ENCODE results near the gene SRR.

The SRR gene

DNA sequence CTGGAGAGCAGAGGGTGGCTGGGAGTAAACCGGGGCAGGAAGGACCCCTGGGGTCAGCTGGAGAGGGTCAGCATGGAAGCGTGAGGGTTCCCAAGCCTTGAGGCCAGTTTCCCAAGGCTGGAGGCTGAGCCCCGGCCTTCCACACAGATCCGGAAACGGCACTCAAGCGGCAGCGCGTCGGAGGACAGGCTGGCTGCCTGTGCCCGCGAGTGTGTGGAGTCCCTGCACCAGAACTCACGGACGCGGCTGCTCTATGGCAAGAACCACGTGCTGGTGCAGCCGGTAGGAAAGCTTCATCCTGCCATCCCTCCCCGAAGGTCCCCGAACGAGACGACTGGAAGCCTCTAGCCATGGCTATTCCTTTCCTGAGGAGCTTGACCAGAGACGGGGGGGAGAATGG is 59.6 kb downstream of the SRR start:
- no peak for DNase-seq (ENCODE audit: low read depth)
- no peak overlapping the region for H3K4me3 ChIP-seq (ENCODE audit: low read depth, low read length)
- TF ChIP-seq POLR2A (IDR thresholded peaks at IDR 0.05; ENCODE audit: extremely low read depth, insufficient read length) = no peak
- TF ChIP-seq MYC (IDR thresholded peaks at IDR 0.05; ENCODE audit: low read depth, low read length) = no peak
- no peak for TF ChIP-seq MAX (IDR thresholded peaks at IDR 0.05; ENCODE audit: low read depth, low read length)
- TF ChIP-seq, protein P1, sequence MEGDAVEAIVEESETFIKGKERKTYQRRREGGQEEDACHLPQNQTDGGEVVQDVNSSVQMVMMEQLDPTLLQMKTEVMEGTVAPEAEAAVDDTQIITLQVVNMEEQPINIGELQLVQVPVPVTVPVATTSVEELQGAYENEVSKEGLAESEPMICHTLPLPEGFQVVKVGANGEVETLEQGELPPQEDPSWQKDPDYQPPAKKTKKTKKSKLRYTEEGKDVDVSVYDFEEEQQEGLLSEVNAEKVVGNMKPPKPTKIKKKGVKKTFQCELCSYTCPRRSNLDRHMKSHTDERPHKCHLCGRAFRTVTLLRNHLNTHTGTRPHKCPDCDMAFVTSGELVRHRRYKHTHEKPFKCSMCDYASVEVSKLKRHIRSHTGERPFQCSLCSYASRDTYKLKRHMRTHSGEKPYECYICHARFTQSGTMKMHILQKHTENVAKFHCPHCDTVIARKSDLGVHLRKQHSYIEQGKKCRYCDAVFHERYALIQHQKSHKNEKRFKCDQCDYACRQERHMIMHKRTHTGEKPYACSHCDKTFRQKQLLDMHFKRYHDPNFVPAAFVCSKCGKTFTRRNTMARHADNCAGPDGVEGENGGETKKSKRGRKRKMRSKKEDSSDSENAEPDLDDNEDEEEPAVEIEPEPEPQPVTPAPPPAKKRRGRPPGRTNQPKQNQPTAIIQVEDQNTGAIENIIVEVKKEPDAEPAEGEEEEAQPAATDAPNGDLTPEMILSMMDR (IDR thresholded peaks at IDR 0.05; ENCODE audit: low read depth, low read length) = no peak

- no peak for TF ChIP-seq POLR2A (IDR thresholded peaks at IDR 0.05; ENCODE audit: extremely low read depth, insufficient read length)
- TF ChIP-seq MAX (IDR thresholded peaks at IDR 0.05; ENCODE audit: low read depth, low read length) = no peak
- TF ChIP-seq, protein P1 (IDR thresholded peaks at IDR 0.05; ENCODE audit: low read depth, low read length) = no peak
- no peak for TF ChIP-seq MYC (IDR thresholded peaks at IDR 0.05; ENCODE audit: low read depth, low read length)
- H3K4me3 ChIP-seq (ENCODE audit: low read depth, low read length) = no peak overlapping the region
- DNase-seq (ENCODE audit: low read depth) = no peak
Measured at GRCh38 chr17:2363851-2364762, 60.4 kb downstream of the SRR start.

DNA sequence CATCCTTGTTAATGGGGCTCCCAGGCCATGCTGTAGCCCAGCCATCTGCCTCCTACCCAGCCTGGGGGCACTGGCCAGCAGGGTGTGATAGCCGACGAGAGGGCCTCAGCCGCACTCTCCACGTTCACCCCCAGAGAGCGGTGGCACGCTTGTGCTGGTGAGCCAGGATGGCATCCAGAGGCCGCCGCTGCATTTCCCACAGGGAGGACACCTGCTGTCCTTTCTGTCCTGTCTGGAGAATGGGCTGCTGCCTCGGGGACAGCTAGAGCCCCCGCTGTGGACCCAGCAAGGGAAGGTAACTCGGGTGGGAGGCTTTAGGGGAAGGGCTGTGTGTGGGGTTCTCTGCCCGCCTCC is 61.0 kb downstream of the SRR start:
- H3K4me3 ChIP-seq (ENCODE audit: low read depth, low read length) = no peak overlapping the region
- no peak for TF ChIP-seq MAX (IDR thresholded peaks at IDR 0.05; ENCODE audit: low read depth, low read length)
- TF ChIP-seq MYC (IDR thresholded peaks at IDR 0.05; ENCODE audit: low read depth, low read length) = no peak
- TF ChIP-seq POLR2A (IDR thresholded peaks at IDR 0.05; ENCODE audit: extremely low read depth, insufficient read length) = no peak
- TF ChIP-seq, protein P1 (IDR thresholded peaks at IDR 0.05; ENCODE audit: low read depth, low read length) = no peak
- DNase-seq (ENCODE audit: low read depth) = no peak

GRCh38 chr17:2365132-2365531 is 61.4 kb downstream of the SRR start:
- no peak for DNase-seq (ENCODE audit: low read depth)
- H3K4me3 ChIP-seq (ENCODE audit: low read depth, low read length) = no peak overlapping the region
- TF ChIP-seq MYC (IDR thresholded peaks at IDR 0.05; ENCODE audit: low read depth, low read length) = no peak
- TF ChIP-seq, protein P1 (IDR thresholded peaks at IDR 0.05; ENCODE audit: low read depth, low read length) = no peak
- TF ChIP-seq MAX (IDR thresholded peaks at IDR 0.05; ENCODE audit: low read depth, low read length) = no peak
- TF ChIP-seq POLR2A (IDR thresholded peaks at IDR 0.05; ENCODE audit: extremely low read depth, insufficient read length) = no peak

DNA sequence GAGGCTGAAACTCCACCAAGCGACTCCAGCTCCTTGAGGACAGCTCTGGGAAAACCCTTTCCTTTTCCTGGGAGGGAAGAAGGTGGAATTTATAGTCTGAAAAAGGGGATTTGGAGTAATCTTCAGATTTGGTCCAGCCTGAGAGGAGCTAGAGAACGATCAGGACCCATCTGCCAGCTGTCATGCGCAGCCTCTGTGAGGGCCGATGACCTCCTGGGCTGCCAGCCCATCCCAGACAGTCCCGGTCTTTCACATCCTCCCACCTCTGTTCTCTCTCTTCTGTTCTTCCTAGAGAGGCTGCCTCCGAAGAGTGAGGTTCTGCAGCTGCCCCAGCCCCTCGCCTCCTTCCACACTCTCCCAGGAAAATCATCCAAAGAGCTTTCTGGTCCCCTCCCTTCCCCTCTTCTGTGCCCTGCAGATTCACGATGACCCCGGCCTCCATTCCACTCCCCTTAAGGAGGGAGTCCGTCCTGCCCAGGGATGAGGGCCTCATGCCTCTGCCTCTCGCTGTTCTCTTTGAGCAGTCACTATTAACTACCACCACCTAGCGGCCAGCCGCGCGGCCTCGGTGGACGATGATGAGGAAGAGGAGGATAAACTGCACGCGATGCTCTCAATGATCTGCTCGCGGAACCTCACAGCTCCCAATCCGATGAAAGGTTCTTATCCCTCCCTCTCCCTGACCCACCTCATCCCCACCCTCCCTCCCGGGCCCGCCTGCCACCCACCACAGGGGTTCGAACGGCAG is 63.2 kb downstream of the SRR start:
- no peak overlapping the region for H3K4me3 ChIP-seq (ENCODE audit: low read depth, low read length)
- TF ChIP-seq MYC (IDR thresholded peaks at IDR 0.05; ENCODE audit: low read depth, low read length) (no peak), MAX (IDR thresholded peaks at IDR 0.05; ENCODE audit: low read depth, low read length) (no peak), POLR2A (IDR thresholded peaks at IDR 0.05; ENCODE audit: extremely low read depth, insufficient read length) (no peak)
- TF ChIP-seq, protein P1 (IDR thresholded peaks at IDR 0.05; ENCODE audit: low read depth, low read length) = no peak
- no peak for DNase-seq (ENCODE audit: low read depth)

All from NB4 (cell line).